HG03439 (cell line): ENCODE data around the gene DYNLT2.

ENCODE experiments used
- ATAC-seq: cut with Tn5 transposase; IDR thresholded peaks from one replicate; pipeline ENCODE4 v1.9.1; 2021; ENCODE audit warnings: mild to moderate bottlenecking, moderate library complexity; ENCODE audit not compliant: unreplicated experiment

The DYNLT2 gene

DNA sequence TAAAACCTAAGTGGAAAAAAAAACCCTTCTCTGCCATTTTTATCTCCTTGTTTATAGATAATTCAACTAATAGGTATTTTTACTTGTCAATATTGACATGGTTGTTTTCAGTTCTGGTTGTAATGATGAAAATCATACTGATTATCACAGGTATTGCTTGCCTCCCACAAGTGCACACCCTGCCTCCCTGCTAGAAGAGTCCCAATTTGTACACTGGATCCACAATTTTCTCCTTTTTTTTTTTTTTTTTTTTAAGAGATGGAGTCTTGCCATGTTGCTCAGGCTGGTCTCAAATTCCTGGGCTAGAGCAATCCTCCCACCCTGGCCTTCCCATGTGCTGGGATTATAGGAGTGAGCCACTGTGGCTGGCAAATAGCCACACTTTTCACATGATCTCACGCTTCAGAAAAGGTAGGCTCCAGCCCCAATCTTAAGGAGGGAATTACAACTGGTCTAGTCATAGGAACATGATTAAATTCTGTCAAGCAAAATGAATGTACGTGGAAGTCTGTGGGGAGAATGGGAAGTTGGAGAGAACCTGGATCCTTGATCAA lies 12.3 kb downstream of the DYNLT2 start:
- ATAC-seq = no peak

DNA sequence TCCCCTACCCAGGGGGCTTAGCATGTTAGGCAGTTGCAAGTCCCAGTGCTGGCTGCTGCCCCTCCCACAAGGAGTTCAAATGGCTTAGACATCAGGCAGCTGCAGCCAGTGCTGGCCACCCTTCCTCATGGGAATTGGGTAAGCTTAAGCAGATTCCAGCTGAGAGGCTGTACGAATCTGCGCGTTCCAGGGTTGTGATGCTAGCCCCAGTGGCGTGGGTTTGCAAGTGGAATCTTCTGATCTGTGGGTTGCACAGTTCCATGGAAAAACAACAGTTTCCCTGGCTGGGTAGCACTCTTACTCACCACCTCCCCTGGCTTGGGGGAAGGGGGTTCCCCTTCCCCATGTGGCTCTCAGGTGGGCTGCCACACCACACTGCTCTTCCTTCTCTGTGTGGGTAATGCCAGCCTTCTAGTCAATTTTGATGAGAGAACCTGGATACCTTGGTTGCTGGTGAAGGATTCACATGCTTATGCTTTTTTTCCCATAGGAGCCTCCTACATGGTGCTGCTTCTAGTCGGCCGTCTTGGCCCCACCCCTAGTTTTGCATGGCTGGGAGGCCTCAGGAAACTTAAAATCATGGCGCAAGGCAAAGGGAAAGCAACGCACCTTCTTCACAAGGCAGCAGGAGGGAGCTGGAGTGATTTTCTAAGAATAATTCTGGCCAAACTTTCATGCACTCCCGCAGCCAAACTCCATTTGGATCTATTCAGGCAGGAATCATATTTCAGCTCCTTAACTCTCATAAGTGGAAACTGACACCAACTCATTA lies 13.0 kb downstream of the DYNLT2 start:
- ATAC-seq = no peak

DNA sequence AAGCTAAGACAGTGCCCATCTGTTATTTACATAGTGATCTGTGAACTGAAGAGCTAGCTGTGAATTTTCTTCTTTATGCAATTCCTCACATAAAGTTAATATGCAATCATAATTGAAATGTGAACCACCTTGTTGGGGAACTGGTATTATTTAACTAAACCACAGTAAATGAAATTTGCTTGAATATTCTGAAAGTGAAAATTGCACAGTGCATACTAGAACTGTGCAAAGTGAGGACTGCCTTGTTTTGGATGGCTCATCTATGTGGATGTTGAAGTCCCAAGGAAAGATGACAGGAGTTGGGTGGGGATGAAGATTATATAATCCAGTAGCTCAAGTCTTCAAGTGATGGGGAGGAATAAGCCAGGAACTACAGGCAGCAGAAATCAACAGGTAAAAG lies 21.4 kb downstream of the DYNLT2 start:
- ATAC-seq = no peak

DNA sequence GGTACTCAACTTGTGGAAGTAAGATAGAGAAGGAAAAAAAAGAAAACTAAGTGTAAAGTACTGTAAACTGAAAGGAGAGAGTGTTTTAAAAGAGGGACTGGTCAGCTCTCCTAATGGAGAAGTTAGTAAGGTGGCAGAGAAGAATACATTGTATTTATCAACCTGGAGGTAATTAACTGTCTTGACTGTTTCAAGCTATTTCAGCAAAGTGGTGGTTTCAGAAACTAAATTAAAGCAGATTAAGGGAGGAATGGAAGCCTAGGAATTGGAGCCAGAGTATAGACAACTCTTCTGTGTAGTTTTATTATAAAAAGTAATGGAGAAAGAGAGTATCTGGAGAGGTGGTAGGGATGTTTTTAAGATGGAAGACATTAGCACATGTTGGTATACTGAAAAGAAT lies 24.4 kb downstream of the DYNLT2 start:
- no peak for ATAC-seq

DNA sequence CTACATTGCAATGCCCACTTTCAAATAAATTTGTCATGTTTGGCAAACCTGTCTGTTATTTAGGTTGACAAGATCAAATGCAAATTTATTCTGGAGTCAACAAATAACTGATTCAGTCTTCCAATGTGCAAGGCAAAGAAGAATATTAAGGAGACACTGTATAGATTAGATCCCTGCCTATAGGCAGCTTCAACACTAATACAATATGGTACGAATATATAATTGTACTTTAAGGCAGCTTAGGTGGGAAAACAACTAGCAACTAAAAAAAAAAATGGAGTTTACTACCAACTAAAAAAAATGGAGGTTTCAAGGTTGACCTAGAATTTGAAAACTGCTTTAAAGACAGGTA lies 25.3 kb downstream of the DYNLT2 start:
- ATAC-seq = no peak

DNA sequence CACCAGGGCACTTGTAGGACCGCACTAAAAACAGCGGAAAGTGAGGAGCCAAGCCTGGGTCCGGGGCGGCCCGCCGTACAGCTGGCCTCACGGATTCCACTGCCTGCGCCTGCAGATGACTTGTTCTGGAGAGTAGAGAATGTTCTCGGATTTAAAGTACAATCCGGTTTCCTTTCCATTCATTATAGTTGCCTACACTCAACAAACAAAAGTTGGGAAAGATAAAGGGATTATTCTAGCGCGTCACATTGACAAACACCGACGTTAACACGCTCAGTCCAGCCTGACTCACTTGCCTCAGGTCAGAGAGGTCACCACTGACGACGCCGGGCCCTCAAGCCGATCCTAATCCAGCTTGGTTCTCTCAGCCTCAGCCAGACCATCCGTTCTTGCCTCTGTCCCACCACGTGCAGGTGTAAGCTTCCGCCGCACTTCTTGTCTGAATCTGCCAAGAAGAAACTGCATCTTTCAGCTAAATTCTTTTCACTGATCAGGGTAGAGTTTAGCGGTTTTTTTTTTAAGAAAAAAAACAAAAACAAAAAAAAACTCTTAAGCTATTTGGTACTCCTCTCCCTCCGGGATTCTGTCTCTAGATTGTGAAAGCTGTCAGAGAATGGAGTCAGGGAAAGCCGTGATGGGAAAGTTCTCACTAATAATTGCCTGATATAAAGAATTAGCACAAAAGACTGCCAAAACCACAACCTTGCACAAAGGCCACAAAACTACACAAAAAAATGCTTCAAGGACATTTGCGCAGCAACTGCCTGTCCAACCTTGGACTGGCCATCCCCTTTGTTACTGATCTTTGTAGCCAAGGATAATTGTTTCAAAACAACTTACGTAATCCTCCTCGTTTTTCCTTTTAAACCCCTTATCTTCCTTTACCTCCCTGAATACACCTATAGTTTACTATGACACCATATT lies 26.0 kb downstream of the DYNLT2 start:
- peak; percentile 15 for ATAC-seq

DNA sequence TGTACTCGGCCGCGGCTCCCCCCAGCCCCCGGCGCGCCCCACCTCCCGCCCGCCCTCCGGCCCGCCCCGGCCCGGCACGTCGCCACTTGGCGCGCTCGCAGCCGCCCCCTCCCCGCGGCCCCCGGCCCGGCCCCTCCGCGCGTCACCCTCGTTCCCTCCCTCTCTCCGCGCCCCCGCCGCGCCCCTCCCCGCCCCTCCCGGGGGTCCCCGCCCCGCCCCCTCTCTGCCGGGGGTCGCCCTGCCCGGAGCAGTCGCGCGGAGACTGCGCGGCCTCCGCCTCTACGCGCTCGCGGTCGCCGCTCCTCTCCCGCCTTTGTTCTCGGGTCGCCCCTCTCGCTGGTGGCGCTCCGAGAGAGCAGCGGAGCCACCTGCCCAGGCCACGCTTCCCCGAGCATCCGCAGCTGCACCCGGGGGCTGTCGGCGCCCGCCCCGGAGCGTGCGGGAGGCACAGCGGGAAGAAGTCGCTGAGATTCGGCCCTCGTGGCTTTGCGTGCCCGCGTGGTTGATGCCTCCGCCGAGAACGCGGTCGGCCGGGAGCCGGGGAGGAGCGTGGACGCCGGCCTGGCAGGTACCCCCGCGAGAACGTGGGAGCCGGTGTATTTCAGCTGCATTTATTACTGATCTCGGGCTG lies 26.8 kb downstream of the DYNLT2 start, which contains the start of gene PHF10:
PHF10 (minus strand) TSS at position 7 of the 631 bp plus-strand sequence. CDS start 569 bp downstream, outside the sequence.
- peak; percentile 38 for ATAC-seq

DNA sequence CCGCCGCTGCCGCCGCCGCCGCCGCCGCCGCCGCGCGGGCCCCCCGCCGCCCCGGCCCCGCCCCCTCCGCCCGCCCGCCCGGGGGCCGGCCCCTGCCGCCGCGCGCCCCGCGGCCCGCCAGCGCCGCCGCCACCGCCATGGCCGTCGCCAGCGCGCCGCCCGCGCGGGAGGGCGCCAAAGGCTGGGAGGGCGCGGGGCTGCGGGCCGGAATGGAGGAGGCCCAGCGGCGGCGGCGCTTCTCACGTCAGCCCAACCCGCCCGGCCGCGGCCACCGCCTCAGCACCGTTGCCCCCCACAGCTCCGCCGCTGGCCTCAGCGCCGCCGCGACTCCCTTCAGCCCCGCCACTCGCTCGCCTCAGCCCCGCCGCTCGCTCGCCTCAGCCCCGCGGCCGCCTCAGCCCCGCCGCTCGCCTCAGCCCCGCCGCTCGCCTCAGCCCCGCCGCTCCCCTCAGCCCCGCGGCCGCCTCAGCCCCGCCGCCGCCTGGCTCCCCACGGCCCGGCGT lies 27.3 kb downstream of the DYNLT2 start:
- peak; percentile 46 for ATAC-seq

DNA sequence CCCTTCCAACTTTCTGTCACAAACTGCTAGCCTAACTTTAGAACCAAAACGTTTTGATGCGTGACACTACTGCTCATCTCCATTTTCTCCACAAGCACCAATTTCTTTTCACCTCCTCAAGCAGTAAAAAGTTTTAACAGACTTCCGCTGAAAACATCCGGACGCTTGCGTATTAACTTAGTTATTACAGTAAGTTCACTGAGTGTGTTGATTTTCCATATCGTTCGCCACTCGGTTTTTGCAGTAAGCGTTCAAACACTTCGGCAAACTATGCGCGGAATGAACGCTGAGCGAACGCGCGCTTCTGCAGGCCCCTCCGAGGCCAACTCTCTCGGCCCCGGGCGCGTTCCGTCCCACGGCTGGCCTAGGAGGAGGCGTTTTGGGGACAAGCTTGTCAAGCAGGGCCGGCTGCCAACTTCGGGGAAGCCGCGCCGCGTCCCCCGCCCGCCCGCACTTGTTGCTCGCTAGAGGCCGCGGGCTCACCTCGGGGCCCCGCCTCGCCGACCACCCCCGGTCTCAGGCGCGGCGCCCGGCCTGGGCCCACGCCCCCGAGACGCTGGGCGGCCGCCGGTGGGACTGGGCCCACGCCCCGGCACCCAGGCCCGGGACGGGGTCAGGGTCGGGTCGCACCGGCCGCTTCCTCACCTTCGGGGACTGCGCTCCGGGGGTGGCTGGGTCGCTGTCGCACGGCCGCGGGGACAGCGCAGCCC lies 28.0 kb downstream of the DYNLT2 start:
- peak; percentile 33 for ATAC-seq

DNA sequence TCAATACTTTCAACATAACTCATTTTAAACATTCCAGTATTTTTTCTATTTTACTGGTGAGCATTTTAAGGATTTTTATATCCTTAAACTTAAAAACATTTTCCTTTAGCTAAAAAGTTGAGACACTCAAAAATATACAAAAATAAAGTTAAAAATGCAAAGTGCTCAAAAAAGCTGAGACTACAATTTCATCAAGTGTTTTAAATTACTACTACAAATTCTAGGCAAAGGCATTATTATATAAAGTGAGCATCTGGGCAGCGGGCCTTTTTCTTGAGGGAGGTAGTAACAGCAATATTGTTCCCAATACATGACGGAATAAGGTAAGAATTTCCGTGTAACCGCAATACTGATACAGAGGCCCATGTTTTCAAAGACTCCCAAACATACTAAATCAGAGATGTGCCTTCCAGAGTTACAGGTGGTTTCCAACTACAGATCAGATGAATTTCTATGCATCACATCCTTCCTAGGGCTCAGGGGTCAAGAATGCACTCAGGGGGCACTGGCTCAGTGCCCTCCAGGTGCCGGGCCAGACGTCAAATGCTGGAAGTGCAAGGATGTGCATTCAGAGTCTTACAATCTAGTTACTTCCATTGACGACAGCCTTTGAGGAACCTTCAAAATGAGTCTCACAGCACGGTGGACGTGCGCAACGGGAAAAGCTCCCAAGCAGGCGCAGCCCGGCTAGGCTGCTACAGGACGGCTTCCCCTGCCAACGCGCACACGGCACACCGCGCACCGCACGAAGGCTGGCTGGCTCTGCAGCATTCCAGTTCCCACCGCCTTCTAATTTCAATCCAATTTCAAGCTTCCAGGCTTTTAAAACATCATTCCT lies 28.8 kb downstream of the DYNLT2 start:
- peak; percentile 29 for ATAC-seq

DNA sequence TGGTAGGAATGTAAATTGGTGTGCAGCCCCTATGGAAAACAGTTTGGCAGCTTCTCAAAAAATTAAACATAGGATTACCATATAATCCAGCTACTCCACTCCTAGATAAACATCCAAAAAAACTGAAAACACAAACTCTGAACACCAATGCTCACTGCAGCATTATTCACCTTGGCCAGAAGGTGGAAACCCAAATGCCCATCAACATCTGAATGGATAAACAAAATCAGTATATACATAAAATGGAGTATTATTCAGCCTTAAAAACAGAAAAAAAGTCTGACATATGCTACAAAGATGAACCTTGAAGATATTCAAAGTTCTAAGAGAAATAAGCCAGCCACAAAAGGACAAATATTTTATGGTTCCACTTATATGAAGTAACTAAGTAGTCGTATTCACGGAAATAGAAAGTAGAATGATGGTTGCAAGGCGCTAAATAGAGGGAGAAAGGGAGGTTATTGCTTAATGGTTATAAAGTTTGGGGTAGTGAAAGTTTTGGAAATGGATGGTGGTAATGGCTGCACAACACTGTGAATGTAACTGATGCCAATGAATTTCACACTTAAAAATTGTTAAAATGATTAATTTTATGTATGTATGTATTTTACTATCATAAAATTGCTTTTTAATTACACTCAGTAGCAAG lies 31.0 kb downstream of the DYNLT2 start:
- no peak for ATAC-seq

DNA sequence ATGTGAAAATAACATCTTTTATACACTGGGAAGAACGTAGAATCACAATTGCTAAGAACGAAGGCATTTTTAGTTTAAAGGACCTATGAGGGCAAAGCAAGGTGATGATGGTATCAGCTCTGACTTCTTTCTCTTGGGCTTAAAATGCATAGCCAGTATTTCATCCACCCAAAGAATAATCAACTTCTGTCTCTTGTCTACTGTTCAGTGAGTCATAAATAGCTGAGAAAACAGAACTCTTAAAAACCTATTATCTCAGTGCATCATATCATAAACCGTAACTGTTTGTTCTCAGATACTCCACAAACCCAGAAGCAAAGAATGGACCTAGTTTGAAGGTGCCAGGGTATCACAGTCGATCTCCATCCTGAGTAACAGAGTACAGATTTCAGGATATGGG lies 32.3 kb downstream of the DYNLT2 start:
- no peak for ATAC-seq

DNA sequence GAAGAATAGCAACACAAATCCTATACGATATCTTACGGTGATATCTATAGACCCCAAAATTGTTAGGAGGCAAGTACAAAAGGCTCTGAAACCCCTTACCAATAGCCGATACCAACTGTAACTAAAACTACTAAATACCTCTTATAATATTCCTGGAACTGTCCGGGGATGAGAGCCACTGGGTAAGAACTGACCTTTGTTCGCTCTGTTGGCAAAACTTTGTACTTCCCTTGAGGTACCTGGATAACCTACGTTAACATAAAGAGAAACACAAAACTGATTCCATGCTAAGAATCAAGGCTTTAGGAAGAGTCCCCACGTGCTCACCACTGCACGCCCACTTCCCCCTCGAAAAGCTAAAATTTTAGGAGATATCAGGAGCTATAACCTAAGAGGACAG lies 36.8 kb downstream of the DYNLT2 start:
- ATAC-seq = no peak

DNA sequence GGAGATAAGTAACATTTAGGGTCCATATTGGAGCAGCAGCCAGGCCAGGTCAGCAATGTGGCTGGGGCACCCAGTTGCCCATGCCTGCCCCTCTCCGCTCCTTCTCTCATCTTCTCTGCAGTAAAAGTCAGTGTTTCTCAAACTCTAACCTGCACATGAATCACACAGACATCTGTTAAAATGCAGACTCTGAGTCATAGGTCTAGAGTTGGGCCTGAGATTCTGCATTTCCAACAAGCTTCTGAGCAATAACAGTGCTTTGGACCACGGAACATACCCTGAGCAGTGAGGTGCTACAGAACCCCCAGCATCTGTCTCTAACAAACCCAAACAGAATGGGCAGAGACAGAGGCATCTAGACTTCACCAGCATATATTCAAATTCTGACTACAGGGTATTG lies 37.2 kb downstream of the DYNLT2 start:
- no peak for ATAC-seq

DNA sequence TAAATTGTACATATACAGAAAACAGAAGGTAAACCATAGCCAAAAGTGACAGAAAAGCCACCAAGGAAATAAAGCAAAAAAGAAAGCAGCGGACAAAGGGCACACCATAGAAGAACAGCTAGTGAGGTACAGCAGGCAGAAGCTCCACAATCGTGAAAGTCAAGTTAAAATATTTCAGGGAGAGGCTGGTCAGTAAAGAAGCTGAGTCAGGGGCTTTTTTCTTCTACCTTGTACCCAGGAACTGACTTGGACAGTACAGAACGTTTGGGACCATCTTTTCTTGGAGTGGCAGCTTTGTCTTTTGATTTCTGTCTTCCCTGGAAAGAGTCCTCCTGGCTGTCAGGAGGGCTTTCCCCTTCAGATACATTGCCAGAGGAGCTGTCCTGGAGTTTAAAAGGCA lies 41.4 kb downstream of the DYNLT2 start:
- ATAC-seq = no peak

DNA sequence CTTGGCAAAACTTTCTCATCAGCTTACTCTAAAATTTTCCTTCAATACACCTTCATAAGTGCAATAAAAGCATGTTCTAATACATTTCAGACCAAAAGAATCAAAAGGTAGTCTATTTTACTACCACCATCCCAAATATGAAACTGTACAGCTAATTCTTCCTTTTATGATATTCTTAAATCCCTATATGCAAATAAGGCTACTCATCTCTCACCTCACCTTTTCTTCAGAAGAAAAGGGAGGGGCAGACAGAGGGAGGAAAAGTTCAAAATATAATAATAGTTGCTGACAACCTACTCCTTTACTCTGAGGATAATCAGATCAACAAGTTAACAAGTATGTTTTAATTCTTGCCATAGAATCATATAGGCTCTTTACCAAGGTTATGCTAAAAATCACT lies 42.1 kb downstream of the DYNLT2 start:
- ATAC-seq = no peak

DNA sequence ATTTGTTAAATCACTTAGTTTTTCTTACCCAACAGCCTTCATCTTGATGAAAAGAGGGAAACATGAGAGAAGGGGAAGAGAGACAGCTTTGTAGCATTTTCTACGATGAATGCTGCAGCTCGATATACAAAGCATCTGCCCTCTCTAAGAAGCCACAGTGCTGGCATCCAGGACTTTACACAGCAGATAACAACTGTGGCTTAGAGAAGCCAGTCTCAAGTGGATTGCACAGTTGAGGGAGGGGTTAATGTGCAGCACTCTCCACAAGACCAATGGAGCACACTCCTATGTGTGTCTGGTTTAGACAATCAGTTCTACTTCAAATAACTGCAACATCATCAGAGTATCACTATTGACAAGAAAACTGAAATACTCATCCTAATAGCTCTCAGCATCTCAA lies 43.6 kb downstream of the DYNLT2 start:
- no peak for ATAC-seq

DNA sequence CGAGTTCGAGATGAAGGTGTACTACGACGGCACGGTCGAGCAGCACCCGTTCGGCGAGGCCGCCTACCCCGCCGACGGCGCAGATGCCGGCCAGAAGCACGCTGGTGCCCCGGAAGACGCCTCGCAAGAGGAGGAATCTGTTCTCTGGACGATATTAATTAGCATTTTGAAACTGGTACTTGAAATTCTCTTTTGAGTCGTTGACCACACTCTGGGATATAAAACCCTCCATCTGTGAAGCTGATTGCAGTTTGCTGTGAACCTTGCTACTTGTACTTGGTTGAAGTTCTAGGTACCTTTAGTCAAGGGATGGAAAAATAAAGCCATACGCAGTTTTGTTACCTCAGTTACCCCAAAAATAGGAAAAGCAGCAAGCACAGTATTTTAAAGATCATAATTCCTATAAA lies 48.5 kb downstream of the DYNLT2 start:
- ATAC-seq = no peak
